CD4-positive, alpha-beta T cell treated with Interleukin-15 for 4 hours (primary cell): ENCODE results near the gene PROB1.
"Not testable (repeated sequence)": the region's sequence is repeated elsewhere in the genome, so short reads cannot be mapped to it uniquely, and the experiment has no call there.

Experiments used
- DNase-seq: peaks from one replicate; pipeline ENCODE4 v3.0.0-alpha.2; 2020; ENCODE audit warnings: low spot score

Gene PROB1

GRCh38 chr5:139413153-139413552, 18.2 kb upstream of the PROB1 start:
- no peak for DNase-seq

- DNase-seq, result no peak
These were observed 16.3 kb upstream of the PROB1 start for GRCh38 chr5:139410993-139411828.

- no peak for DNase-seq
These were observed 15.5 kb upstream of the PROB1 start for GRCh38 chr5:139410121-139410992.

- DNase-seq, result not testable (repeated sequence)
These were observed 14.2 kb upstream of the PROB1 start for GRCh38 chr5:139409116-139409515.

- no peak for DNase-seq
These were observed 13.3 kb upstream of the PROB1 start for GRCh38 chr5:139408191-139408590.

GRCh38 chr5:139407517-139407916, 12.6 kb upstream of the PROB1 start:
- DNase-seq, result no peak

GRCh38 chr5:139406963-139407362, 12.1 kb upstream of the PROB1 start:
- DNase-seq, result no peak

GRCh38 chr5:139404484-139404840, 9.6 kb upstream of the PROB1 start:
- no peak for DNase-seq

- DNase-seq, result peak; percentile 96
These were observed 9.0 kb upstream of the PROB1 start, which contains the start of gene SPATA24 for GRCh38 chr5:139403787-139404483. SPATA24 (minus strand) TSS chr5:139404089; CDS start chr5:139404060, 29 bp downstream.

- DNase-seq, result no peak
These were observed 8.5 kb upstream of the PROB1 start for GRCh38 chr5:139403418-139403786.

- no peak for DNase-seq
These were observed 7.8 kb upstream of the PROB1 start for GRCh38 chr5:139402561-139403158.

GRCh38 chr5:139401546-139401945, 6.6 kb upstream of the PROB1 start:
- DNase-seq, result no peak

GRCh38 chr5:139399501-139400121, 4.7 kb upstream of the PROB1 start:
- DNase-seq, result no peak

GRCh38 chr5:139397921-139398320, 3.0 kb upstream of the PROB1 start:
- no peak for DNase-seq

- DNase-seq, result no peak
These were observed 1.8 kb upstream of the PROB1 start for GRCh38 chr5:139396691-139397090.

- DNase-seq, result no peak
These were observed 1.1 kb upstream of the PROB1 start for GRCh38 chr5:139395844-139396640.

GRCh38 chr5:139394123-139394653, 716 bp downstream of the PROB1 start:
- peak; percentile 56 for DNase-seq

GRCh38 chr5:139393497-139394122, 1.3 kb downstream of the PROB1 start:
- DNase-seq, result no peak

- DNase-seq, result peak; percentile 76
These were observed 2.0 kb downstream of the PROB1 start for GRCh38 chr5:139392678-139393496.
